Measurements from ENCODE around the gene EI24. TPM values are rescaled to one million over a fixed set of nuclear protein-coding genes. Genes with fewer than 3 reads are reported as not detected.

EI24 gene
- 10 to 100 TPM; 36.8 to 39.1 TPM for total RNA-seq

DNA sequence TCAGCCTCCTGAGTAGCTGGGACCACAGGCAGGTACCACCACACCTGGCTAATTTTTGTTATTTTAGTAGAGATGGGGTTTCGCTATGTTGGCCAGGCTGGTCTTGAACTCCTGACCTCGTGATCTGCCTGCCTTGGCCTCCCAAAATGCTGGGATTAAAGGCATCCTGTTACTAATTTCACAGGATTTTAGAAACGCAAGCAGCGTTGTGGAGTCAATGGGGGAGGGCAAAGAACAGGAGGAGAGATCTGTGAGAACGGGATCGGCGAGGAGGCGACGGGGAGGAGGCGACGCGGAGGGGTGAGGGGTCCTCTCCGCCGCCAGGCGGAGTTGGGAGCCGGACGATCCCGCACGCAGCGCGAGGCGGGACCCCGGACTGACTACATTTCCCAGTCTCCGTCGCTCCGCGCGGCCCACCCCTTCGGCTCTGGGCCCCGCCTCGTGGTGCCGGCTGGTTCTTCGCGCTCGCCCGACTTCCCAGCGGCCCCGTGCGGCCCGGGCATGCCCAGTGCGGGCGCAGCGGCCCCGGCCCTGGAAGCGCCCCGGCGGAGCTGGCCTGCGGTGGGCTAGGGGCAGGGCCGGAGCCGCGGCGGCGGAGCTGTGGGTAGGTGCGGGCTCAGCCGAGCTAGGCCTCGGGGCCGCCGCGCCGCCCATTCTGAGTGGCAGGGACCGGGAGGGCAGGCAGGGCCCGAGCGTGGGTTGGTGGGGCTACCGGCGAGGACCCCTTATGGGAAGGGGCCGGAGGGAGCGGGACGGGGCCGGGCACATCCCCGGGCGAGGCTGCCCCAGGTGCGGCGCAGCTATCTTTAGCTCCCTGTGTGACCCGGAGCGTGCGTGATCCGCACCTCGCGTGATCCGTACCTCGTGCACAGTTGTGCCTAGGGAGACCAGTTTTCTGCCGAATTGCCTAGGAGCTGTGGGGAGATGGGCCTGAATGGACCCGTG is at the start of gene EI24:
EI24 (plus strand) TSS at position 508 of the 945 bp plus-strand sequence. CDS start 3,051 bp downstream, outside the sequence.

DNA sequence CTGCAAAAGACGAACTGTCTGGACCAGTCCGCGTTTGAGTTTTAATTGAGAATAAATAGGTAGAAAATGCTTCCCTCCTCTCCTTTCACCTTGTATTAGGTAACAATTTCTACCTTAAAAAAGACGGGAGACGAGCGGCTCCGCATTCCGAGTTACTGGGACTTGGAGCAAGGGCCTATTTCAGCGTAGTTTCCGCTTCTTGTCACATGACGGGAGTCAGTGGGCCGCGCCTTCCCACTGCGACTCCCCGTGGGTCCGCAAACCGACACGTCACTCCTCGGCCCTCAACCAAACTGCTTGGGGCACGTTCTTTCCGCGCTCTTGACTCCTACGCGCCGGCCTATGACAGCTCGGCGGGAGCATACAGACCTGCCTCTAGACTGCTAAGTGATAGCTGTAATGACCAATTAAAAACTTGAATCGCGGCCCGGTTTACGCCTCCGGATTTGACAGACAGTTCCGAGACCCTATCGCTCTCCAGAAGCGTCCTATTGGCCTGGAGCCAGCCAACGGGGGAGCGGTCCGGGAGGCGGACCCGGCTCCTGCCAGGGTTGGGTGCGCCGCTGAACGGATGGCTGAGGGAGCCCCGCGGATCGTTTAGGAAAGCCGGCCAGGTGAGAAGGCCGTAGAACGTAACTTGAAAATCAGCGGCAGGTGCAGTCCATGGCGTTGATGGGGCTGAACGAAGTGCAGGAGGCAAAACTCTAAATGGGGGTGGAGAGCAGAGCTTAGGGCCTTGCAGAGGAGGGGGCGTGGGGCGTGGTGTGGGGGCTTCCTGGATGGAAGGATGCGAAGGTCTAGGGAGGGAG is 23.2 kb downstream of the EI24 start, which contains the start of gene STT3A:
STT3A (plus strand) TSS at position 548 of the 809 bp plus-strand sequence. CDS start 3,064 bp downstream, outside the sequence.

DNA sequence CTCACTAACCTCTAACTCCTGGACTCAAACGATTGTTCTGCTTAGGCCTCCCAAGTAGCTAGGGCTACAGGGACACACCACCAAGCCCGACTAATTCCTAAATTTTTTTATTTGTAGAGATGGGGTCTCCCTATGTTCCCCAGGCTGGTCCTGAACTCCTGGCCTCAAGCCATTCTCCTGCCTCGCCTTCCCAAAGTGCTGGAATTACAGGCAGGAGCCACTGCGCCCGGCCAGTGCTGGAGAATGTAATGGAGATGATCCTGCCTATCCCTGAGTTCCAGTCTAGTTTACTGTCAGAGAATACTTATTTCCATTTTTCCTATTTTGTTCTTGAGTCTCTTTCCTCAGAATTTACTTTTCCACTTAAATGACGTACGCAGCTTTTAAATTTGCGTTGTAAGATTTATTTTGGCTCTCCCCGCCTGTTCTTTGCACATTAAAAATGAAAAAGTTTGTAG is 55.5 kb downstream of the EI24 start, which contains the start of gene CHEK1:
CHEK1 (plus strand) TSS at position 408 of the 458 bp plus-strand sequence. CDS start 1,606 bp downstream, outside the sequence.

Other genes with a start within 250 kb of the EI24 start
- gene FEZ1, start 73.2 kb upstream of the EI24 start, total RNA-seq: under 1 TPM; 0.26 to 0.50 TPM
- 100 to 1,000 TPM; 121 to 123 TPM for gene STT3A, start 23.4 kb downstream of the EI24 start, total RNA-seq
- gene CHEK1, start 55.7 kb downstream of the EI24 start, total RNA-seq: 10 to 100 TPM; 58.4 to 61.4 TPM
- gene ACRV1, start 111.4 kb downstream of the EI24 start, total RNA-seq: not detected
- gene PATE1, start 176.8 kb downstream of the EI24 start, total RNA-seq: not detected
- gene PATE2, start 209.4 kb downstream of the EI24 start, total RNA-seq: not detected
- gene PATE3, start 218.7 kb downstream of the EI24 start, total RNA-seq: not detected

All from activated naive CD4-positive, alpha-beta T cell treated with anti-CD3 and anti-CD28 coated beads, Interleukin-2, amount 10 ng/mL, durations not matched to agents 5 hours and 36 hours (primary cell).